H1 (cell line): ENCODE measurements around the gene SARS2. TPM values are rescaled to one million over a fixed set of nuclear protein-coding genes. Genes with fewer than 3 reads are reported as not detected.

Source experiments
- CTCF ChIA-PET: fragments of 300-600 bp; sonication (Branson Sonifier 250); formaldehyde crosslinking; loops from one replicate; lab custom pipeline; 2021; ENCODE audit not compliant: partially characterized antibody; lab: Charles Lee
- POLR2A ChIA-PET: fragments of 300-600 bp; sonication (Branson Sonifier 250); formaldehyde crosslinking; loops from one replicate; lab custom pipeline; 2021; ENCODE audit warnings: inconsistent platforms; ENCODE audit not compliant: partially characterized antibody; lab: Charles Lee
- DNase-seq, 2 experiments: peaks; one replicate each; pipeline versions ENCODE4 v3.0.0 to v3.0.0-alpha.2; 2010 to 2022; ENCODE audit warnings: low spot score in 2 of 2, low read depth in 1 of 2, mixed read lengths in 1 of 2
- FAIRE-seq: peaks from 2 replicates; lab custom pipeline; 2011; peaks lifted over from hg19 to GRCh38; lab: Jason Lieb, UNC
- H2AFZ ChIP-seq: 2 replicates; pipeline ENCODE4 v1.8.1; 2012; ENCODE audit warnings: low read length, inconsistent platforms
- H2AK5ac ChIP-seq: 2 replicates; pipeline ENCODE4 v1.6.1; 2013; ENCODE audit warnings: low read depth, low read length
- H2BK120ac ChIP-seq: replicated peaks from 2 replicates; pipeline ENCODE3; 2013; ENCODE audit warnings: low read depth, low read length, inconsistent platforms
- H2BK12ac ChIP-seq: 2 replicates; pipeline ENCODE4 v1.6.1; 2013; ENCODE audit warnings: low read depth, low read length
- H2BK15ac ChIP-seq: 2 replicates; pipeline ENCODE4 v1.6.1; 2013; ENCODE audit warnings: low read length
- H2BK20ac ChIP-seq: 2 replicates; pipeline ENCODE4 v1.6.1; 2013; ENCODE audit warnings: low read length
- H2BK5ac ChIP-seq: 2 replicates; pipeline ENCODE4 v1.6.1; 2013; ENCODE audit warnings: low read depth, low read length
- H3K14ac ChIP-seq: 2 replicates; pipeline ENCODE4 v1.6.1; 2013; ENCODE audit warnings: inconsistent platforms; ENCODE audit not compliant: insufficient read length
- H3K18ac ChIP-seq: 2 replicates; pipeline ENCODE4 v1.6.1; 2013; ENCODE audit warnings: low read length; ENCODE audit errors: extremely low read depth
- H3K23ac ChIP-seq: 2 replicates; pipeline ENCODE4 v1.6.1; 2013; ENCODE audit warnings: inconsistent platforms; ENCODE audit not compliant: insufficient read length
- H3K23me2 ChIP-seq: 2 replicates; pipeline ENCODE4 v1.6.1; 2013; ENCODE audit warnings: low read depth, low read length
- H3K27ac ChIP-seq: 2 replicates; pipeline ENCODE4 v1.6.1; 2011; ENCODE audit warnings: low read depth, low read length, inconsistent platforms
- H3K27me3 ChIP-seq, 4 experiments: replicated peaks in 1 of 4; 1 replicate in 1 of 4; 2 replicates in 3 of 4; pipeline versions ENCODE4 v1.6.1 to v1.8.1; 2011 to 2013; ENCODE audit warnings: low read length in 3 of 4, mild to moderate bottlenecking in 3 of 4, inconsistent platforms in 2 of 4, mixed read lengths in 2 of 4, moderate library complexity in 1 of 4; ENCODE audit not compliant: control insufficient read depth in 3 of 4, insufficient read depth in 3 of 4; ENCODE audit errors: extremely low read depth in 1 of 4
- H3K36me3 ChIP-seq, 4 experiments: 2 replicates each; pipeline versions ENCODE4 v1.6.1 to v1.8.1; 2011 to 2013; ENCODE audit warnings: mild to moderate bottlenecking in 4 of 4, low read length in 3 of 4, moderate library complexity in 2 of 4, control low read depth in 1 of 4, inconsistent platforms in 1 of 4; ENCODE audit not compliant: insufficient read depth in 4 of 4, control insufficient read depth in 2 of 4
- H3K4ac ChIP-seq: replicated peaks from 2 replicates; pipeline ENCODE3; 2013; ENCODE audit warnings: low read length, low read depth, mixed read lengths, inconsistent platforms; ENCODE audit not compliant: insufficient read length
- H3K4me1 ChIP-seq, 4 experiments: replicated peaks in 1 of 4; 1 replicate in 1 of 4; 2 replicates in 3 of 4; pipeline versions ENCODE4 v1.6.1 to v1.8.1; 2011 to 2013; ENCODE audit warnings: low read length in 3 of 4, inconsistent platforms in 2 of 4, mixed read lengths in 1 of 4; ENCODE audit not compliant: insufficient read depth in 4 of 4, control insufficient read depth in 3 of 4
- H3K4me2 ChIP-seq, 2 experiments: 2 replicates each; pipeline versions ENCODE4 v1.6.1 to v1.8.1; 2011 to 2013; ENCODE audit warnings: low read depth in 2 of 2, low read length in 2 of 2, control low read depth in 1 of 2, inconsistent platforms in 1 of 2, mild to moderate bottlenecking in 1 of 2; ENCODE audit not compliant: insufficient read depth in 1 of 2
- H3K4me3 ChIP-seq, 4 experiments: fragments of 200-600, 300-600 bp in 1 of 4; sonication (generic), shearing (Covaris generic), sonication (Bioruptor Twin) in 1 of 4; 2 replicates each; pipeline versions ENCODE4 v1.5.1 to v1.8.1; 2011 to 2016; ENCODE audit warnings: low read length in 4 of 4, low read depth in 3 of 4, control low read depth in 2 of 4, inconsistent platforms in 2 of 4, mild to moderate bottlenecking in 2 of 4, mixed read lengths in 1 of 4, moderate library complexity in 1 of 4; ENCODE audit not compliant: insufficient read depth in 2 of 4; ENCODE audit errors: extremely low read depth in 1 of 4
- H3K56ac ChIP-seq: replicated peaks from 2 replicates; pipeline ENCODE3; 2013; ENCODE audit warnings: low read depth, mild to moderate bottlenecking, mixed read lengths, low read length, inconsistent platforms; ENCODE audit not compliant: insufficient read length
- H3K79me1 ChIP-seq: 2 replicates; pipeline ENCODE4 v1.6.1; 2013; ENCODE audit warnings: low read depth, low read length, control low read depth
- H3K79me2 ChIP-seq, 2 experiments: 2 replicates each; pipeline versions ENCODE4 v1.6.1 to v1.8.1; 2012 to 2013; ENCODE audit warnings: low read length in 2 of 2, mild to moderate bottlenecking in 2 of 2, inconsistent platforms in 1 of 2; ENCODE audit not compliant: insufficient read depth in 2 of 2, control insufficient read depth in 1 of 2
- H3K9ac ChIP-seq, 4 experiments: replicated peaks in 1 of 4; 1 replicate in 1 of 4; 2 replicates in 3 of 4; pipeline versions ENCODE4 v1.6.1 to v1.8.1; 2011 to 2013; ENCODE audit warnings: low read depth in 3 of 4, low read length in 3 of 4, control low read depth in 2 of 4, mild to moderate bottlenecking in 2 of 4, moderate library complexity in 2 of 4, inconsistent platforms in 1 of 4; ENCODE audit errors: extremely low read depth in 1 of 4
- H3K9me3 ChIP-seq, 2 experiments: 2 replicates each; pipeline versions ENCODE4 v1.6.1 to v1.8.1; 2012 to 2013; ENCODE audit warnings: mild to moderate bottlenecking in 2 of 2, moderate library complexity in 2 of 2, control low read depth in 1 of 2, inconsistent platforms in 1 of 2, low read depth in 1 of 2, low read length in 1 of 2, mixed read lengths in 1 of 2; ENCODE audit not compliant: insufficient read depth in 2 of 2
- H4K20me1 ChIP-seq, 2 experiments: replicated peaks in 1 of 2; 2 replicates each; pipeline versions ENCODE3 to v1.8.1; 2011 to 2013; ENCODE audit warnings: inconsistent platforms in 2 of 2, low read length in 2 of 2, mild to moderate bottlenecking in 1 of 2; ENCODE audit not compliant: insufficient read depth in 2 of 2, control insufficient read depth in 1 of 2
- H4K5ac ChIP-seq: 2 replicates; pipeline ENCODE4 v1.6.1; 2013; ENCODE audit warnings: low read length, low read depth, mixed read lengths, inconsistent platforms; ENCODE audit not compliant: insufficient read length
- H4K8ac ChIP-seq: 2 replicates; pipeline ENCODE4 v1.8.0; 2013; ENCODE audit warnings: mild to moderate bottlenecking, moderate library complexity, low read length, inconsistent platforms; ENCODE audit not compliant: insufficient read depth; ENCODE audit errors: extremely low read depth
- H4K91ac ChIP-seq: replicated peaks from 2 replicates; pipeline ENCODE3; 2013; ENCODE audit warnings: low read length, mixed read lengths, inconsistent platforms; ENCODE audit not compliant: insufficient read length
- CBX8 ChIP-seq: fragments of 300-800, 300-1000 bp; sonication (generic); IDR thresholded peaks from 2 replicates; pipeline ENCODE4 v1.7.1; 2016; ENCODE audit warnings: low read depth, low read length, borderline replicate concordance
- CTCF ChIP-seq, 3 experiments: IDR thresholded peaks; 1 replicate in 2 of 3; 2 replicates in 1 of 3; pipeline versions ENCODE4 v1.5.1 to v1.6.1; 2011; ENCODE audit warnings: low read length in 3 of 3, mild to moderate bottlenecking in 3 of 3, inconsistent platforms in 2 of 3, low read depth in 1 of 3, moderate library complexity in 1 of 3; ENCODE audit not compliant: insufficient read depth in 1 of 3; ENCODE audit errors: control extremely low read depth in 1 of 3
- MAX ChIP-seq: IDR thresholded peaks from 2 replicates; pipeline ENCODE4 v1.6.1; 2012; ENCODE audit warnings: inconsistent platforms
- TBP ChIP-seq: IDR thresholded peaks from 2 replicates; pipeline ENCODE4 v1.6.1; 2011; ENCODE audit warnings: low read depth, low read length, improper control_type of control experiment
- WGBS, 2 experiments: shearing (Covaris generic) in 1 of 2; methylation state at CpG; one replicate each; pipeline versions ENCODE4 v1.1.6 to v1.1.7; 2013 to 2015; ENCODE audit warnings: low lambda C conversion rate in 2 of 2, mixed read lengths in 2 of 2, inconsistent platforms in 1 of 2, low coverage in 1 of 2, missing lambda C conversion rate in 1 of 2; ENCODE audit not compliant: insufficient replicate concordance in 2 of 2, insufficient coverage in 1 of 2, insufficient read length in 1 of 2; ENCODE audit errors: extremely low coverage in 1 of 2, missing lambda C conversion rate in 1 of 2; 5-methylcytosine and 5-hydroxymethylcytosine counted together
- polyA plus RNA-seq, 7 experiments: library from polyadenylated mRNA; depleted of rRNA in 3 of 7; stranded (reverse) in 5 of 7; unstranded in 2 of 7; fragments of >200 nt in 5 of 7; fragments of 200-250 nt in 2 of 7; gene quantifications; 1 replicate in 5 of 7; 2 replicates in 1 of 7; 4 replicates in 1 of 7; pipeline versions ENCODE4 v1.2.1 to v1.2.3, GENCODE V29; 2011 to 2013; ENCODE audit warnings: missing spikeins in 2 of 7, mixed read lengths in 2 of 7
- total RNA-seq: library from RNA; stranded (reverse); fragmentation: NEBNext Ultra II Directional; extraction: Animal tissue kit (Norgen Biotek cat#: 25700); gene quantifications from 2 replicates; pipeline ENCODE4 v1.2.1, GENCODE V29; 2021

Gene SARS2
- total and polyA plus RNA-seq, 2 of the 8 experiments (the other 6 are each of a cell fraction or from before 2014, with no cell fraction given), result 68.0 to 102 TPM

- H3K9ac ChIP-seq, result no peak overlapping the region
- peaks cover 6% of the 10 kb centered on the region; the same call in 1 of the 2 replicates for H3K23me2 ChIP-seq
- H3K9me3 ChIP-seq, result no peaks in the 10 kb centered on the region
- no peaks in the 10 kb centered on the region for H3K4me1 ChIP-seq
- no peak overlapping the region for H2AFZ ChIP-seq
- no peak for FAIRE-seq
- no peaks in the 10 kb centered on the region; a peak in 1 of 7 replicates for H3K27me3 ChIP-seq
- TF ChIP-seq TBP (no peak), MAX (no peak), CTCF (IDR thresholded peaks at IDR 0.05; ENCODE audit: control extremely low read depth in 1 of 3, insufficient read depth in 1 of 3, low read depth in 1 of 3, low read length in 3 of 3) (peak in 1 of 3 experiments; percentile 11; a peak in 2 of 4 replicates), CBX8 (no peak)
- H3K79me1 ChIP-seq, result no peaks in the 10 kb centered on the region
- no peaks in the 10 kb centered on the region; a peak in 1 of 4 replicates for H3K79me2 ChIP-seq
- WGBS, 2 experiments, result 90% methylated on average over 13 of the region's 13 CpGs; no CpG with 5 or more reads in 1 of the 2 experiments
- H4K8ac ChIP-seq, result peak overlapping the region; percentile 2; the same call in 1 of the 2 replicates
- ChIA-PET CTCF (interaction anchor here (1.1 to 2.7 kb wide), 5 partner anchors 10 to 178 kb away, joined by 3 to 24 read pairs (median 5); partner anchors contain the start of genes MRPS12, NFKBIB and SARS2), POLR2A (interaction anchor here (0.8 to 6.7 kb wide), 8 partner anchors 8 to 158 kb away, joined by 3 to 36 read pairs (median 4); partner anchors contain the start of genes MRPS12, NFKBIB, SARS2 and SIRT2)
- no peak overlapping the region for H3K4me2 ChIP-seq
- H3K18ac ChIP-seq, result no peak overlapping the region
- no peak overlapping the region for H2AK5ac ChIP-seq
- no peak overlapping the region for H4K5ac ChIP-seq
- no peak overlapping the region for H4K91ac ChIP-seq
- H2BK120ac ChIP-seq, result no peak overlapping the region
- no peak overlapping the region for H2BK20ac ChIP-seq
- peaks cover 2 to 19% (median 11%) of the 10 kb centered on the region in 4 experiments; a peak in 6 of 8 replicates for H3K36me3 ChIP-seq
- H3K23ac ChIP-seq, result no peak overlapping the region
- H2BK5ac ChIP-seq, result no peak overlapping the region
- H3K14ac ChIP-seq, result no peak overlapping the region
- no peak overlapping the region for H2BK15ac ChIP-seq
- H3K4ac ChIP-seq, result no peak overlapping the region
- no peak overlapping the region for H2BK12ac ChIP-seq
- H4K20me1 ChIP-seq, result peaks cover 0 to 7% of the 10 kb centered on the region in 2 experiments
- H3K56ac ChIP-seq, result no peak overlapping the region
- H3K27ac ChIP-seq, result no peak overlapping the region
- no peak for DNase-seq
- H3K4me3 ChIP-seq, result no peak overlapping the region
Observed at GRCh38 chr19:38917921-38918491, 12.6 kb downstream of the SARS2 start.
